ENCODE results near the gene NLK. TPM values are rescaled to one million over a fixed set of nuclear protein-coding genes. Genes with fewer than 3 reads are reported as not detected.
A peak's percentile ranks its signal among the peaks of the same experiment; 100 is the strongest.

NLK gene
- total and polyA plus RNA-seq, 10 of the 15 experiments (the other 5 are each of a cell fraction or from before 2014, with no cell fraction given) = 5.0 to 22.9 (median 15.0) TPM

- TF ChIP-seq CEBPZ (IDR thresholded peaks at IDR 0.05; ENCODE audit: low read depth, low read length) = no peak
- TF ChIP-seq SPI1 (IDR thresholded peaks at IDR 0.05; ENCODE audit: borderline replicate concordance, insufficient read depth, low read depth, low read length) = no peak
- TF ChIP-seq NFYB (IDR thresholded peaks at IDR 0.05; ENCODE audit: insufficient read depth, low read depth, low read length) = no peak
These were observed 148.5 kb downstream of the NLK start (continued) for GRCh38 chr17:28191018-28191417.

GRCh38 chr17:28193241-28193640 is 150.8 kb downstream of the NLK start:
- Histone ChIP-seq H3K9me3 (replicated peaks; ENCODE audit: control insufficient read depth, insufficient read depth, low read length) (no peaks in the 10 kb centered on the region), H3K4me3 (no peak overlapping the region), H3K4me2 (ENCODE audit: control insufficient read depth, insufficient read depth) (no peak overlapping the region), H3K36me3 (ENCODE audit: control insufficient read depth in 2 of 2, insufficient read depth in 2 of 2, low read length in 1 of 2) (peaks cover 4 to 6% of the 10 kb centered on the region in 2 experiments; a peak in 1 of 4 replicates), H3K27me3 (replicated peaks in 1 of 2; ENCODE audit: control insufficient read depth in 2 of 2, insufficient read depth in 2 of 2, low read length in 1 of 2) (no peaks in the 10 kb centered on the region), H4K20me1 (ENCODE audit: control insufficient read depth, insufficient read depth) (no peaks in the 10 kb centered on the region), H3K79me2 (ENCODE audit: control insufficient read depth, insufficient read depth, low read length) (no peaks in the 10 kb centered on the region), H2AFZ (ENCODE audit: control insufficient read depth, low read depth, low read length) (no peak overlapping the region), H3K9ac (ENCODE audit: control insufficient read depth, insufficient read depth, low read length) (no peak overlapping the region), H3K27ac (ENCODE audit: control insufficient read depth, insufficient read depth) (no peak overlapping the region), H3K4me1 (ENCODE audit: control insufficient read depth, insufficient read depth, low read length) (no peaks in the 10 kb centered on the region)
- ATAC-seq (peak; percentile 63), FAIRE-seq (no peak), DNase-seq (ENCODE audit: low read depth, low spot score) (no peak)
- WGBS (ENCODE audit: insufficient coverage, insufficient replicate concordance, low lambda C conversion rate, missing lambda C conversion rate) = 31% methylated on average over 3 of the region's 3 CpGs
- ChIA-PET CTCF (no interaction called here), SMC1A (ENCODE audit: uncharacterized antibody, unreplicated experiment) (interaction anchor here (1.0 to 1.6 kb wide), 2 partner anchors 16 to 299 kb away, joined by 3 to 4 read pairs; partner anchors contain the start of gene LYRM9), RAD21 (ENCODE audit: unreplicated experiment) (interaction anchor here (1.0 kb wide), 1 partner anchor 385 kb away, joined by 3 read pairs; no protein-coding TSS in a partner anchor), POLR2A (interaction anchor here (0.5 kb wide), 1 partner anchor 54 kb away, joined by 3 read pairs; no protein-coding TSS in a partner anchor)
- in situ Hi-C loops (cut with MboI) = no loop called here
- TF ChIP-seq HDAC6 (IDR thresholded peaks at IDR 0.05; ENCODE audit: unreplicated experiment) (no peak), ETV6 (conservative IDR thresholded peaks at IDR 0.05 in 1 of 2, IDR thresholded peaks at IDR 0.05 in 1 of 2; ENCODE audit: borderline replicate concordance in 1 of 2, low read depth in 1 of 2) (no peak), SPI1 (IDR thresholded peaks at IDR 0.05; ENCODE audit: borderline replicate concordance, insufficient read depth, low read depth, low read length) (peak; percentile 66; the same call in 1 of the 2 replicates), ZNF592 (IDR thresholded peaks at IDR 0.05) (no peak), SP1 (IDR thresholded peaks at IDR 0.05; ENCODE audit: low read depth, low read length) (no peak), SUZ12 (IDR thresholded peaks at IDR 0.05; ENCODE audit: unreplicated experiment) (no peak), CTCF (IDR thresholded peaks at IDR 0.05 in 2 of 3, conservative IDR thresholded peaks at IDR 0.05 in 1 of 3; ENCODE audit: control insufficient read depth in 2 of 3, extremely low read depth in 1 of 3, insufficient read depth in 1 of 3, low read depth in 3 of 3, low read length in 3 of 3) (peak in 1 of 3 experiments; percentile 22; a peak in 2 of 6 replicates)
- no TSS peak for BruUV-seq (replicated peaks)
- intact Hi-C loops (cut with micrococcal nuclease; ENCODE audit: unreplicated experiment) = no loop called here

Data from GM12878 (cell line).